Measurements from ENCODE around the gene PEX14. TPM values are rescaled to one million over a fixed set of nuclear protein-coding genes. Genes with fewer than 3 reads are reported as not detected.

Gene PEX14
- total RNA-seq, 1 donor from 2014 or later = 22.7 TPM

- Mint-ChIP-seq H3K36me3 (ENCODE audit: low read depth) (no peaks in the 10 kb centered on the region), H3K27me3 (ENCODE audit: insufficient read depth) (peaks cover 2% of the 10 kb centered on the region), H3K4me3 (no peak overlapping the region), H3K9me3 (no peaks in the 10 kb centered on the region), H3K4me1 (ENCODE audit: low read depth) (no peaks in the 10 kb centered on the region), H3K27ac (no peak overlapping the region)
- intact Hi-C loops (cut with micrococcal nuclease) = no loop called here
- DNase-seq (ENCODE audit: low spot score) = no peak
These were observed 204.1 kb downstream of the PEX14 start for GRCh38 chr1:10678852-10679251.

- Mint-ChIP-seq H3K36me3 (ENCODE audit: low read depth) (no peaks in the 10 kb centered on the region), H3K9me3 (no peaks in the 10 kb centered on the region), H3K27me3 (ENCODE audit: insufficient read depth) (peaks cover 2% of the 10 kb centered on the region), H3K4me1 (ENCODE audit: low read depth) (no peaks in the 10 kb centered on the region), H3K27ac (no peak overlapping the region), H3K4me3 (no peak overlapping the region)
- no peak for DNase-seq (ENCODE audit: low spot score)
- intact Hi-C loops (cut with micrococcal nuclease) = no loop called here
These were observed 204.9 kb downstream of the PEX14 start for GRCh38 chr1:10679496-10680220.

Other genes with a start within 250 kb of the PEX14 start
- 131 and 142 TPM in 2 replicates for gene PGD, start 75.9 kb upstream of the PEX14 start, total RNA-seq
- gene CENPS, start 44.5 kb upstream of the PEX14 start, total RNA-seq = 22.1 and 23.4 TPM in 2 replicates
- 0.36 and 0.37 TPM in 2 replicates for gene CORT, start 24.9 kb upstream of the PEX14 start, total RNA-seq
- 54.7 and 60.1 TPM in 2 replicates for gene DFFA, start 2.4 kb upstream of the PEX14 start, total RNA-seq

Measured in activated T-helper 1 cell treated with anti-CD3 and anti-CD28 coated beads, Interleukin-12 subunit alpha, Interleukin-12 subunit beta, Interleukin-2, Interleukin-4 antibody, amounts not matched to agents 30 ng/mL and 10 ng/mL and 1 ng/mL, durations not matched to agents 14 hours and 24 hours and 36 hours (primary cell).